Activated T-helper 2 cell treated with anti-CD3 and anti-CD28 coated beads, Interferon-gamma antibody, Interleukin-2, Interleukin-4, amounts not matched to agents 10 μg/mL and 5 μg/mL and 100 μg/mL, durations not matched to agents 14 hours and 24 hours and 36 hours (primary cell): ENCODE data around the gene CLEC2B. TPM values are rescaled to one million over a fixed set of nuclear protein-coding genes. Genes with fewer than 3 reads are reported as not detected.
"Not testable (repeated sequence)": the region's sequence is repeated elsewhere in the genome, so short reads cannot be mapped to it uniquely, and the experiment has no call there.

ENCODE experiments used
- DNase-seq: peaks from one replicate; pipeline ENCODE4 v3.0.0; 2021; ENCODE audit warnings: low spot score
- H3K27ac Mint-ChIP-seq: one replicate; pipeline ENCODE4 v1.8.0; 2021; ENCODE audit warnings: mixed read lengths
- H3K27me3 Mint-ChIP-seq: one replicate; pipeline ENCODE4 v1.8.0; 2021; ENCODE audit warnings: low read depth, mixed read lengths
- H3K36me3 Mint-ChIP-seq: one replicate; pipeline ENCODE4 v1.8.0; 2021; ENCODE audit warnings: low read depth, mixed read lengths
- H3K4me1 Mint-ChIP-seq: one replicate; pipeline ENCODE4 v1.8.0; 2021; ENCODE audit warnings: low read depth, mixed read lengths
- H3K4me3 Mint-ChIP-seq: one replicate; pipeline ENCODE4 v1.8.0; 2021; ENCODE audit warnings: low read depth, mild to moderate bottlenecking, moderate library complexity, mixed read lengths
- H3K9me3 Mint-ChIP-seq: one replicate; pipeline ENCODE4 v1.8.0; 2021; ENCODE audit warnings: mixed read lengths
- intact Hi-C: fragments of 100-400 bp; cut with micrococcal nuclease; formaldehyde crosslinking; loops from one replicate; pipeline ENCODE4 v1.15.1; 2023
- total RNA-seq: library from RNA; stranded (reverse); gene quantifications from 2 replicates; pipeline ENCODE4 v1.2.3, GENCODE V29; 2022

CLEC2B gene
- total RNA-seq, 1 donor from 2014 or later = 5.1 TPM

GRCh38 chr12:9888665-9889273 lies 19.6 kb upstream of the CLEC2B start:
- no peaks in the 10 kb centered on the region for H3K9me3 Mint-ChIP-seq
- H3K4me1 Mint-ChIP-seq = peaks cover 3% of the 10 kb centered on the region
- intact Hi-C loops = no loop called here
- H3K4me3 Mint-ChIP-seq = no peak overlapping the region
- H3K27ac Mint-ChIP-seq = no peak overlapping the region
- no peaks in the 10 kb centered on the region for H3K36me3 Mint-ChIP-seq
- no peak for DNase-seq
- H3K27me3 Mint-ChIP-seq = peaks cover 19% of the 10 kb centered on the region

GRCh38 chr12:9883175-9883574 lies 14.0 kb upstream of the CLEC2B start:
- intact Hi-C loops = no loop called here

GRCh38 chr12:9881988-9882387 lies 12.8 kb upstream of the CLEC2B start:
- peaks cover 8% of the 10 kb centered on the region for H3K27me3 Mint-ChIP-seq
- intact Hi-C loops = no loop called here
- no peak overlapping the region for H3K27ac Mint-ChIP-seq
- H3K4me3 Mint-ChIP-seq = no peak overlapping the region
- H3K36me3 Mint-ChIP-seq = no peaks in the 10 kb centered on the region
- peaks cover 21% of the 10 kb centered on the region for H3K4me1 Mint-ChIP-seq
- H3K9me3 Mint-ChIP-seq = no peaks in the 10 kb centered on the region
- DNase-seq = no peak

More at GRCh38 chr12:9883175-9883574, 14.0 kb upstream of the CLEC2B start:
- DNase-seq = no peak
- H3K4me3 Mint-ChIP-seq = no peak overlapping the region
- H3K9me3 Mint-ChIP-seq = no peaks in the 10 kb centered on the region
- H3K4me1 Mint-ChIP-seq = peaks cover 16% of the 10 kb centered on the region
- H3K27ac Mint-ChIP-seq = no peak overlapping the region
- H3K27me3 Mint-ChIP-seq = peaks cover 9% of the 10 kb centered on the region
- no peaks in the 10 kb centered on the region for H3K36me3 Mint-ChIP-seq

- Mint-ChIP-seq H3K4me1 (peaks cover 21% of the 10 kb centered on the region), H3K4me3 (no peak within 1 kb of the TSS), H3K9me3 (no peaks in the 10 kb centered on the region), H3K36me3 (no peaks in the 10 kb centered on the region), H3K27ac (no peak within 1 kb of the TSS), H3K27me3 (peaks cover 7% of the 10 kb centered on the region)
- intact Hi-C loops = no loop called here
- no peak for DNase-seq
Measured at GRCh38 chr12:9881246-9881645, 12.1 kb upstream of the CLEC2B start, which contains the start of gene KLRF2. KLRF2 (plus strand) TSS chr12:9881489; CDS start chr12:9881596, 107 bp downstream.

- Mint-ChIP-seq H3K4me1 (peaks cover 21% of the 10 kb centered on the region), H3K4me3 (no peak overlapping the region), H3K27me3 (peaks cover 5% of the 10 kb centered on the region), H3K27ac (no peak overlapping the region), H3K9me3 (no peaks in the 10 kb centered on the region), H3K36me3 (no peaks in the 10 kb centered on the region)
- intact Hi-C loops = no loop called here
- DNase-seq = no peak
Measured at GRCh38 chr12:9880532-9881078, 11.5 kb upstream of the CLEC2B start.

GRCh38 chr12:9876120-9876519 lies 7.0 kb upstream of the CLEC2B start:
- peaks cover 14% of the 10 kb centered on the region for H3K4me1 Mint-ChIP-seq
- H3K9me3 Mint-ChIP-seq, DNase-seq, H3K27ac Mint-ChIP-seq, intact Hi-C loops, H3K27me3 Mint-ChIP-seq, H3K36me3 Mint-ChIP-seq, H3K4me3 Mint-ChIP-seq: not testable (repeated sequence)

- no peaks in the 10 kb centered on the region for H3K36me3 Mint-ChIP-seq
- H3K4me3 Mint-ChIP-seq = no peak overlapping the region
- intact Hi-C loops = no loop called here
- H3K4me1 Mint-ChIP-seq = peaks cover 15% of the 10 kb centered on the region
- no peak for DNase-seq
- H3K27me3 Mint-ChIP-seq = no peaks in the 10 kb centered on the region
- H3K9me3 Mint-ChIP-seq = no peaks in the 10 kb centered on the region
- no peak overlapping the region for H3K27ac Mint-ChIP-seq
Measured at GRCh38 chr12:9872742-9873141, 3.6 kb upstream of the CLEC2B start.

- DNase-seq = no peak
- Mint-ChIP-seq H3K27me3 (no peaks in the 10 kb centered on the region), H3K9me3 (no peaks in the 10 kb centered on the region), H3K27ac (no peak overlapping the region), H3K36me3 (no peaks in the 10 kb centered on the region), H3K4me3 (no peak overlapping the region), H3K4me1 (peaks cover 11% of the 10 kb centered on the region)
- intact Hi-C loops = no loop called here
Measured at GRCh38 chr12:9872162-9872561, 3.0 kb upstream of the CLEC2B start.

- intact Hi-C loops = no loop called here
- Mint-ChIP-seq H3K36me3 (no peaks in the 10 kb centered on the region), H3K27ac (peak overlapping the region; percentile 91), H3K4me3 (peak overlapping the region; percentile 85), H3K27me3 (no peaks in the 10 kb centered on the region), H3K4me1 (peaks cover 23% of the 10 kb centered on the region), H3K9me3 (no peaks in the 10 kb centered on the region)
- no peak for DNase-seq
Measured at GRCh38 chr12:9870286-9870866, 1.2 kb upstream of the CLEC2B start.

- peaks cover 34% of the 10 kb centered on the region for H3K4me1 Mint-ChIP-seq
- peaks cover 5% of the 10 kb centered on the region for H3K36me3 Mint-ChIP-seq
- H3K9me3 Mint-ChIP-seq = peaks cover 7% of the 10 kb centered on the region
- H3K27ac Mint-ChIP-seq = peak overlapping the region; percentile 91
- H3K27me3 Mint-ChIP-seq = no peaks in the 10 kb centered on the region
- peak overlapping the region; percentile 85 for H3K4me3 Mint-ChIP-seq
- intact Hi-C loops = loop anchor here (1.0 to 10.0 kb wide), 10 partner anchors 54 to 624 kb away; partner anchors contain the start of gene GABARAPL1
- DNase-seq = no peak
Measured at GRCh38 chr12:9868951-9869306, 225 bp downstream of the CLEC2B start.

GRCh38 chr12:9868311-9868801 lies 798 bp downstream of the CLEC2B start:
- intact Hi-C loops = loop anchor here (2.0 to 10.0 kb wide), 9 partner anchors 54 to 624 kb away; partner anchors contain the start of gene GABARAPL1
- H3K27ac Mint-ChIP-seq = peak overlapping the region; percentile 55
- H3K9me3 Mint-ChIP-seq = peaks cover 13% of the 10 kb centered on the region
- peak overlapping the region; percentile 85 for H3K4me3 Mint-ChIP-seq
- no peaks in the 10 kb centered on the region for H3K27me3 Mint-ChIP-seq
- H3K4me1 Mint-ChIP-seq = peaks cover 40% of the 10 kb centered on the region
- DNase-seq = no peak
- peaks cover 11% of the 10 kb centered on the region for H3K36me3 Mint-ChIP-seq

GRCh38 chr12:9867531-9867930 lies 1.6 kb downstream of the CLEC2B start:
- no peaks in the 10 kb centered on the region for H3K27me3 Mint-ChIP-seq
- no peak for DNase-seq
- peak overlapping the region; percentile 79 for H3K4me3 Mint-ChIP-seq
- H3K4me1 Mint-ChIP-seq = peaks cover 43% of the 10 kb centered on the region
- peaks cover 19% of the 10 kb centered on the region for H3K36me3 Mint-ChIP-seq
- intact Hi-C loops = loop anchor here (5.0 to 10.0 kb wide), 3 partner anchors 60 to 623 kb away; no protein-coding TSS in a partner anchor
- H3K9me3 Mint-ChIP-seq = peaks cover 16% of the 10 kb centered on the region
- H3K27ac Mint-ChIP-seq = peak overlapping the region; percentile 77

- peaks cover 16% of the 10 kb centered on the region for H3K9me3 Mint-ChIP-seq
- H3K27ac Mint-ChIP-seq = peak overlapping the region; percentile 84
- peaks cover 21% of the 10 kb centered on the region for H3K36me3 Mint-ChIP-seq
- no peak for DNase-seq
- H3K4me1 Mint-ChIP-seq = peaks cover 44% of the 10 kb centered on the region
- H3K27me3 Mint-ChIP-seq = no peaks in the 10 kb centered on the region
- intact Hi-C loops = loop anchor here (5.0 to 10.0 kb wide), 3 partner anchors 60 to 622 kb away; no protein-coding TSS in a partner anchor
- peak overlapping the region; percentile 79 for H3K4me3 Mint-ChIP-seq
Measured at GRCh38 chr12:9866860-9867269, 2.3 kb downstream of the CLEC2B start.
